NT2/D1 (cell line): Measurements from ENCODE around the gene CACNG5.

ENCODE experiments used
- SUZ12 ChIP-seq: IDR thresholded peaks from 2 replicates; pipeline ENCODE4 v1.6.1; 2011; ENCODE audit not compliant: insufficient read length, insufficient read depth; ENCODE audit errors: extremely low read depth
- YY1 ChIP-seq: IDR thresholded peaks from 2 replicates; pipeline ENCODE4 v1.6.1; 2011; ENCODE audit not compliant: insufficient read length, insufficient read depth
- ZNF274 ChIP-seq: IDR thresholded peaks from 2 replicates; pipeline ENCODE4 v1.6.1; 2011; ENCODE audit warnings: mild to moderate bottlenecking, low read depth, low read length

DNA sequence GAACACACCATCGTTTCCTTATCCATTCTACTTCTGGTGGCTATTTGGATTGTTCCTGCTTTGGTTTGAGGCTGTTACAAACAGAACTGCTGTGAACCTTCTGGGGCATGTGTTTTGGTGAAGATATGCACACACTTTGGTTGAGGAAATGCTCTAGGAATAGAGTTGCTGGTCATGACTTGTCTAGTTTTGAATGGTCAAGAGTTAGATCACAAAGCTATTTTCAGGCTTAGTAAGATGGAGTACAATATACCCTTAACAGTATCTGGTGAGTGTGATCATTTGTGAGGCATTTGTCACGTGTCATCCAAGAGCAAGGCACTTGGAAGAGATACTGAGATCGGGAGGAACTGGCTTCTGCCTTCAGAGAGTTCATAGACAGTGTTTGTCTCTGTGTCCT is 47.0 kb upstream of the CACNG5 start:
- no peak for TF ChIP-seq ZNF274
- TF ChIP-seq YY1, result no peak
- TF ChIP-seq SUZ12, result no peak
